GM04504 (cell line): ENCODE data around the gene ARHGEF38.

Experiments
- DNase-seq: peaks from one replicate; pipeline ENCODE4 v3.0.0-alpha.2; 2012; ENCODE audit warnings: low read depth

ARHGEF38 gene, protein sequence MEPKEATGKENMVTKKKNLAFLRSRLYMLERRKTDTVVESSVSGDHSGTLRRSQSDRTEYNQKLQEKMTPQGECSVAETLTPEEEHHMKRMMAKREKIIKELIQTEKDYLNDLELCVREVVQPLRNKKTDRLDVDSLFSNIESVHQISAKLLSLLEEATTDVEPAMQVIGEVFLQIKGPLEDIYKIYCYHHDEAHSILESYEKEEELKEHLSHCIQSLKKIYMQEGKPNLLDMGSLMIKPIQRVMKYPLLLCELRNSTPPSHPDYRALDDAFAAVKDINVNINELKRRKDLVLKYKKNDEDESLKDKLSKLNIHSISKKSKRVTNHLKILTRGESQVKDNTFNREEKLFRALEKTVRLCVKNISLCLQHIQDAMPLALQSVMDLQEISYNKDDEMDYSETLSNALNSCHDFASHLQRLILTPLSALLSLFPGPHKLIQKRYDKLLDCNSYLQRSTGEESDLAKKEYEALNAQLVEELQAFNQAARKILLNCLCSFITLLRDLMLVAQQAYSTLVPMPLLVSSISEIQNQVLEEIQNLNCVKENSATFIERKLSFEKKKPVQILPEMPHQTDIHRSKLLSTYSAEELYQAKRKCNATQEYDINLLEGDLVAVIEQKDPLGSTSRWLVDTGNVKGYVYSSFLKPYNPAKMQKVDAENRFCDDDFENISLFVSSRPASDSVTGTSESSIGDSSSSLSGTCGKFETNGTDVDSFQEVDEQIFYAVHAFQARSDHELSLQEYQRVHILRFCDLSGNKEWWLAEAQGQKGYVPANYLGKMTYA

DNA sequence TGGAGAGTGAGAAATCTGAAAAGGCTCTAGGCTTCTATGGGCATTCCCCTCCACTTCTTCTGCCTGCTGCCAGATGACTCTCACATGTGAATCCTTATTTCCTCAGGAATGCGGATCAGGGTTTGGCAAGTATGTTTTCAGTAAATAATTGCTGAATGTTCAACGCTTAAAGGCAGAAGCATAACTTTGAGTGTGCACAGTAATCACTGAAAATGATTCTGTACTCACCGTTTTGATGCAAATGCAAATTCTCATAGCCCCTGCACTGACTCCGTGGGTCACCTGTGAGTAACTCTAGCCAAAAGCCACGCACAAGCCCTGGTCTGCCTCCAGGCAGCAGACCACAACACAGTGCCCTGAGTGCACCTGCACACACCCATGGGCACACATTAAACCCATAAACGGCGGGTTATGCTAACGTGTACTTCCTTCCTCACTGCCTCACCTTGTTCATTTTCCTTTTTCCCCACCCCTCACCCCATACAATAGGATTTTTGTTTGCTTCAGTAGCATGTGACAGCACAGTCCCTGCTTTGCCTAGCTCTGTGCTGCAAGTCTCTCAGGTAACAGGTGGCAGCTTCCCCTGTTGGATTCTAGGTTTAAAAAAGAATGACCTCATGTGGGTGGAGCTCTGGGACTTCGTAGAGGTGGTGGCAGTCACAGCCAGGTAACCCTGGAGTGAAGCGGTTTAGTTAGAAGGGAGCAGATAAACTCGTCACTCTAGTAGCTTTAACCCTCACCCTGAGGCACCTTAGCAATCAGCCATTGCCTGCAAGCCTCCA lies at the start of gene ARHGEF38:
TSS of gene ARHGEF38 (plus strand) at position 656 of the 782 bp plus-strand sequence. CDS start 146 bp downstream, outside the sequence.
- peak; percentile 1 for DNase-seq

DNA sequence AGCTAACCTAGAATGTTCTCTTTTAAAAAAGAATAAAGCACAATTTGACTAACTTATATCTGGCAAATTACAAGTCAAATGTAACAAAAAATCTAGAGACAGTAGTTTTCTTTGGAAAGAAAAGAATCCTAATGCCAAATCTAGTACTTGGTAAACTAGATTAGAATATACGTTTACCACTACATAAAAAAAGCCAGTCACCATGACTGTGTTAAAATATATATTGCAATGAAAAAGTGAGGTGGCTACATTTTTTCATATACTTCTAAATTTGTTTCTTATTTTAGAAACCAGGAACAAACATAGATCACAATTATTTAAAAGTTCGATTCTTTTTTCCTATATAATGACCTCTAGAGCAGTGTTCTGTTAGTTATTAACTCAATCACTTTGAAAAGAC lies 48.9 kb upstream of the ARHGEF38 start:
- DNase-seq = no peak

DNA sequence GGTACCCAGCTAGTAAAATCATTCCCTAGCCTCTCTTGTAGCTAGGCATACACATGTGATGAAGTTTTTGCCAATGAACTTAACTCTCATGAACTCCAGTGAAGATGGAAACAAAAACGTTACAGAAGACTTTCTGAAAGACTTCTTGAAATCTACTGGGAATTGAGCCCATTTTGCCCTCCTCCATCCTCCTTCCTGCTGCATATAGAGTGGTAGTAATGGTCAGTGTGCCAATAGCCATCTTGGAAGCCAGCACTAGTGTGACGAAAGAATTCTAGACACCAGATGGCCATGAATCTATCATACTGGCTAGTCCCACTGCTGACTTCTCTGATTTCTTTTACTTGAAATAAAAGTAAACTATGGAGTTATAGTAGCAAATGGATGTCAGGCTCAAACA lies 47.7 kb upstream of the ARHGEF38 start:
- no peak for DNase-seq

DNA sequence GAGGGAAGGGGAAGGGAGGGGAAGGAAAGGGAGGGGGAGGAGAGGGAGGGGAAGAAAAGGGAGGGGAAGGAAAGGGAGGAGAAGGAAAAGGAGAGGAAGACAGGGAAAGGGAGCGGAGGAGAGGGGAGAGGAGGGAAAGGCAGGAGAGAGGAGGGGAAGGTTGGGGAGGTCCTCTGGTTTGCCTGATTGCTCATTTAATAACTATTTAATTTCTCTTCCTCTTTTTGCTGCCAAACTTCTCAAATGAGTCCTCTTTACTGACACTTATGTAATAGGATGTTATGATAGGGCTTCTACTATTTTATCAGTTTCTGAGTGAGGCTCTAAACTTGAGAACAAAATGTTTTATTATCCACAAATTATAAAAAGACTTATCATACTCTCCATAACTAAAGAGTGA lies 43.1 kb upstream of the ARHGEF38 start:
- no peak for DNase-seq

DNA sequence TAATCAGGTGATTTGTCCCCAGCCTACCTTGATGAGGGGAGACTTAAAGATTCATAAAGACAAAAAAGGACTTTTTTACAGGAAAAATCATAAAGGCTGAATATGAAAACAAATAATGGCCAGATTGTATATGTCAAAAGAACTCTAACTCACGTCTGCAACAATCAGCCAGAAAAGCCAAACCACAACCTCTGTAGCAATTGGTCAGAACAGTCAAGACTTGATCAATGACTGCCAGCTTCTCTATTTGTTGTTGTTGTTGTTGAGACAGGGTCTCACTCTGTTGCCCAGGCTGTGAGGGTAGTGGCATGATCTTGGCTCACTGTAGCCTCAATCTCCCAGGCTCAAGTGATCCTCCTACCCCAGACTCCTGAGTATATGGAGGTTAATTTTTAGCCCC lies 42.7 kb upstream of the ARHGEF38 start:
- no peak for DNase-seq

DNA sequence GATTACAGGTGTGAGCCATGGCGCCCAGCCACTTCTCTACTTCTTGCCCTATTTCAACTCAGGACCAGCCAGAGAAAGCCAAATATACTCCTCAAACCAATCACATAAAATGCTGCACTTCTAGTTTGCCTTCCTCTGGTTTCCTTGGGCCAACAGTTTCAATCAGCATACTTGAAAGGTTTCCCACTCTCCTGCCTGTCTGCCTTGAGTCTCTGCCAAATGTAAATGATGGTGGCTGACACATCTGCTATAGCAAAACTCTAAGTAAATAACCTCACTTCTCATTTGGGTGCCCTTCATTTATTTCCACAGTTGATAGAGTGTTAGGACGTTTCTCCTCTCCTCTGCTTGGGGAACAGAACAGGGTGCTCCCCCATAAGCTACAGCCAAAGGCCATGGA lies 42.2 kb upstream of the ARHGEF38 start:
- no peak for DNase-seq

DNA sequence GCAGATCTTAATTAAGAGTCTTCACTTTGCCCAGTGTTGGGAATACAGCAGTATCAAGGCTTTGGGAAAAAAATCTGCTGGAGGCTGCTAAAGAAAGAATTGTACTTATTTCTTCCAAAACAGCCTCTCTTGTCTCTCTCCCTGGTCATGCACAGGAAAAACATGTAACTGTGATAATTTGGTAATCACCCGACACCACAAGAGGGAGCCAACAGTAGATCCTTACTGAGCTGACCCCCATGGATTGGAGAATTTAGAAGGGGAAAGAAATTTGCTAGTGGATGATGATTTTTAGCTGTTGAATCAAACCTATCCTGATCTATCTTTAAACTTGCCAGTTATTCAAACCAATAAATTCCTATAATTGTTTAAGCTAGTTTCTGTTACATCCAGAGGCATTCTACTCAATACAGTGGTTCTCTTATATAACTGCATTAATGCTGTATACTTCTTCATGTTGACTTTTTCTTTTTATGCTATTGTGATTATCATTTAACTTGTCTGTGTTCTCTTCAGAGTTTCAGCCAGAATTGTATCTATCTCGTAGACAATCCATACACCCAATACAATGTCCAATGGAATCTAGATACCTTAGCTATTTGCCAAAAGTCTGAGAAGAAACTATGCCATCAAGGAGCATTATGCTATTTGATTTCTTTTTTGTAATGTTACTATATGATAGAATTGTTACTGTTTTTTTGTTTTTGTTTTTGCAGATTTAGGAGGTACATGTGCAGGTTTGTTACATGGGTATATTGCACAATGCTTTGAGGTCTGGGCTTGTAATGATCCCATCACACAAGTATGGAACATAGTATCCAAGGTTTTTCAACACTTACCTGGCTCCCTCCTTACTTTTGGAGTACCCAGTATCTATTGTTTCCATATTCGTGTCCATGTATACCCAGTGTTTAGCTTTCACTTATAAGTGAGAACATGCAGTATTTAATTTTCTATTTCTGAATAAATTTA lies 31.3 kb upstream of the ARHGEF38 start:
- peak; percentile 16 for DNase-seq

DNA sequence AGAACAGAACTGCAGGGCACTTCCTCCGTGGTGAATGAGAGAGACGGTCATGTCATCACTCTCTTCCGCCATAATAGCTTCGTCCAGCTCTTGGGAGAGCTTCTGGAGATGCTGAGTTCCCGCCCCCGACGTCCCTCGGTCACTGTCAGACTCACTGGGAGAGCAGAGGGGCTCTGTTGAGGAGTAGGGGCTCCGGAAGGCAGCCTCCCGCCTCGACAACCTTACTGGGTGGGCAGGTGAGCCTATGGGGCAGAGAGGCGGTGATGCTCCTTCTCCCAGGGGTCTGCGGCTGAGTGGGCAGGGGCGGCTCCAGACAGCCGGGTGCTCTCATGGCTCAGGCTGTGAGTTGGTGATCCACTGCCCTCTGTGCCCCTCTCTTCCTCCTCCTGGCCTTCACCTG lies 25.8 kb upstream of the ARHGEF38 start:
- DNase-seq = no peak

DNA sequence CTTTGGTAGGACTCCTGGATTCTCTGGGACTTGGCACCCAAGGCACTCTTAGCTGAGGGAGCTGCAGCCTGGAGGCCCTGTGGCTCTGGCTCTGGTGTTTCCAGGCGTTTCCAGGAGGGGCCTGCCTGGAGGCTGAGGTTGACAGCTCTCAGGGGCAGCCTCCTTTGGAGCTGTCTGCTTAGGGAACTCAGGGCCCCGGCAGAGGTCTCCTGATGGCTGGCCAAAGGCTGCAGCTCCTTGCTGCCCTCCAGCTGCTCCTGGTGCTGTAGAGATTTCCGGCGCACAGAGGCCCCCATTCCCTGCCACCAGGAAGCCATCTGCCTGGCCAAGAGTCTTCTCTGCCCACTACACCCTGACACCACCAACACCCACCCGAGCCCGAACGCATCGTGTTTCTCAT lies 25.3 kb upstream of the ARHGEF38 start:
- DNase-seq = no peak

DNA sequence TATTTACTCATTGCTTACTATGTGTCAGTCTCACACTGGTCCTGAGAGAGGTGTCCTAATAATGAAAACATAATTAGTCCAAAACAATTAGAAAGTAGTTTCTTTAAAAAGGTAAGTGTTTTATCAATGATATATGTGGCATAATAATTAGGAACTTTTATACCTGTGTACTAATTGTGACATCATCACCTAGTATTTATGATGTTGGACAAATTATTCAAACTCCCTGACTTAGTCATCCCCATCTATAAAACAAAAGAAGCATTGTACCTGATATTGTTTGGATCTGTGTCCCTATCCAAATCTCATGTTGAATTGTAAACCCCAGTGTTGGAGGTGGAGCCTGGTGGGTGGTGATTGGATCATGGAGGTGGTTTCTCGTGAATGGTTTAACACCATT lies 15.8 kb upstream of the ARHGEF38 start:
- no peak for DNase-seq

DNA sequence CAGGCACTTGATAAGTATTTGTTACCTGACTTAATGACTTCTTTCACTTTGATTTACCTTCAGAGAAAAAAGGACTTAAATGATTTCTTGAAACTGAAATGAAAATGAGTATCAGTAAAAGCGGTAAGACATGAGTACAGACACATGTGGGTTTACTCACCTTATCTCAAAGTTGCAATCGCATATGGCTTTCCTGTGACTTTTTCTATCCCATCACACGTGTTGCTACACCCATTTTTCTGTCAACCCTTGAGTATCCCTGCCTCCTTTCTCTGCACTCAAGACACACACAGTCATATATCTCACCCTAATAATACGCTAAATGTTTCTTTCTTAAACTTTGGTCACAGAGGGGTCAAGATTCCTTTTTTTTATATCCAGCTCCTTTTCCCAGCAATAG lies 11.0 kb upstream of the ARHGEF38 start:
- DNase-seq = no peak

DNA sequence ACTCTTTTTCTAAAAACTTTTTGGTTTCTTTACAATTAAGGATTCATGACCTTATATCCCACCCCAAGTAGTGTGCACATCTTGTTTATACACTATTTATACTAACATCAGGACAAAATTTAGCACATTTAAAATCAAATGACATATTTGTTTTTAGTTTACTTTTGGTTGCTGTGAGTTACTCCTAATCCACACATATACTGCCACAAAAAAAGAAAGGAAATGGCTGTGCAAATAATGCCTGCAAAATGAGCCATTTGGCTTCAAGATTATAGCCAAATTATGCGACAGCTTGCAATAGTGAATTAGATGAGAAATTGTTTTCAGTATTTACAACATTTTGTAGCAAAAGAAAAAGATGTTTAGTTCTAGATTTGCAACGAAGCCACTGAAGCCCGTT lies 10.4 kb upstream of the ARHGEF38 start:
- DNase-seq = no peak

DNA sequence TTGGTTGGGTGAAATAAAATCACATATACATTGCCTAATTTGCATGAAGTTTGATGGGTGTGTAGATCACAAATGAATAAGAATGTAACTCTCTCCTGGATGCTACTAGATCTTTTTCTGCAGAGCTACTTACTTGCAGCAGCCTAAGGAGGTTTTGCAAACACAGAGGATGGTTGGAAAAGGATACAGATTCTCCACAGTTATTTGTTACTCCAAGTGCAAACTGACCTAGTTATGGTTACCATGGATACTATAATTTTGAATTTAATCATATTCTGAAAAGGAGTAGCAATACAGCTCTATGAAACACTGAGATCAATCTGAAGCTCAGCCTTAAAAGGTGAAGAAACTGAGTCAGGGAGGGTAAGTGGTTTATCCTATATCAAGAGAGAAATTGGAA lies 9.1 kb upstream of the ARHGEF38 start:
- DNase-seq = no peak

DNA sequence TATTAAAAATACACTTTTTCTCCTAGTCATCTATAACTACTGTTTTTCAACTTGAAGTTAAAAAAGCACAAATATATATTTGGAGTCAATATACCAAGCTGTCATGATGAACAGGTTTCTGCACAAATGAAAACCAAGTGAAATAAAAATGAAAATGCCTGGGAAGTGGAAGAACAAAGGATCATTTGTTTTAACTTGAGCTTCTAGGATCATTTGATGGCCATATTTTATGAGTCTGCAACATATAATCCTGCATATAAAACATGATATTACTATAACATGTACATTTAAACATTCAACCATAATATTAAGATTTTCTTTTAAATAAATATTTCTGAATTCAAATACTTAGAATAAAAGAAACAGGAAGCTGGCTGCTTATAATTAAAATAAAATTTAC lies 8.5 kb upstream of the ARHGEF38 start:
- DNase-seq = no peak

DNA sequence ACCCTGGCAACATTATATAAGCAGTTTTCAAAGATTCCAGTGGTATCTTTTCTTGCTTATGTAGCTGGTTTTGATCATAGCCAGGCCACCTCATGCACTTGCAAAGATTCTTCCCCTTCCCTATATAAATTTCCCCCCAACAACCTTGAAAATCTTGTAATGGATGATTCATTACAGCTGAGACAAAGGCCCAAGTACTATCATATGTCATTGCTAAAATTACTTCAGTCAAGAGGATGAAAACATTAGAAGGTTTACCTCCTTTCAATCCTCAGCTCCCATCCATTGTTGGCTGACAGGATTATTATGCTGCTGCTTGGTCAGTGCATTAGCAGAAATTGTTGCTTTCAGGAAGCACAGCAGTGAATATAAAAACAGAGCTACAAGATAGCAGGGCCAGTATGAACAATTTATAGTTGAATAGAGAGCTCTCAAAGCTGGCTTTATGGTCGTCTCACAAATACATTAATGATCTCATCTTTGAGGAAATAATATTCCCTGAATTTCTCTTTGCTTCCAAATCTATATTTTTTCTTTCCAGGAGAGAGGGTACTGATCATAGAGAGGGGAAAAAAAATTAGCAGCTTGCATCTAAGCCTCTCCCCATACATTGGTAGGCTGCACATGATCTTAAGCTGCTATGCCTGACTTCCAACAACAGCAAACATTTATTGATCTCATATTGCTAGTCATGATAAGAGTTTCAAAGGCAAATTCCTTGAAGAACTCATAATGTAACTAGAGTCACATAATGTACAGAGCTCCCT lies 7.7 kb upstream of the ARHGEF38 start:
- DNase-seq = no peak

DNA sequence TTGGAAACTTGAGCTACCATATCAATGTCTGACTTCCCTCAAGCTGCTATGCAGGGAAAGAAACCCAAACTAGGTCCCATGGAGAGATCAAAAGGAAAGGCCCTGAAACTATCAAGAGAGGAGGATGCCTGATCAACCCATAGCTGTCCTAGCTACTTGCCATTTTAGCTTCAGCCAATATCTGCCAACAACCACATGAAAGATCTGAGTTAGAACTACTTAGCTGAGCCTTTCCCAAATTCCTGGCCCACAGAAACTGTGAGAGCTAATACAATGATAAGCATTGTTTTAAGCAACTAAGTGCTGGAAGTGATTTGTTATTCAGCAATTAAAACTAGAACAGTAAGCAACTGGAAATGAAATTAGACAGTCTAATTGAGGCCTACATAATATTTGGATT lies 6.3 kb upstream of the ARHGEF38 start:
- DNase-seq = no peak

DNA sequence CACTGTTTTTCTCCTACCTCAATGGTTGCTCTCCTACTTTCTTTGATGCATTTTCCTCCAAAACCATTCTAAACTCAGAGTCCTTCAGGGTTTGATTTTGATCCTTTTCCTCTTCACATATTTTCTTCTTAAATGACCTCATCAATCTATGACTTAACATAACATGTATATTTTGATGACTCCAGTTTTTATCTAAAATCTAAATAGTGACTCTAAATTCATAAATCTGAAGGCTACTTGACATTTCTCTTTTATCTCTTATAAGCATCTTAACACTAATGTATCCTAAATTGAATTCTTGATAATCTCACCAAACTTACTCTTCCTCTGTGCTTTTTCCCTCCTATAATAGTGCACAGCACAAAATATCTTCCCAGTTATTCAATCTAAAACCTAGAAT lies 4.7 kb upstream of the ARHGEF38 start:
- no peak for DNase-seq

DNA sequence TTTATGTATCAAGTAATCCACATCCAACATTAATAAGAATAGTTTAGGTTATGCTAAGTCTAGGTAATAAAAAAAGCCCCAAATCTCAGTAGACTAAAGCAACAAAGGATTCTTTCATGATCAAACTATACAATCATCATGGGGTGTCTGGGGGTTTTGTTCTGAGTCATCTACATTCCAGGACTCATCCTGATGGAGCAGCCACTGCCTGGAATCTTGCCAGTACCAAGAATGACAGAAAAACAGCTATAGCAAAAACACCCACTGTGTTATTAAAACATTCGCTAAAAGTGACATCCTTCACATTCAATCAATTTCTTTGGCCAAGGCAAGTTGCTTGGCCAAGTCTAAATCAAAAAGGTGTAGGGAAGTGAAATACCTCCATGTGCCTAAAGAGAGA lies 3.9 kb upstream of the ARHGEF38 start:
- DNase-seq = no peak

DNA sequence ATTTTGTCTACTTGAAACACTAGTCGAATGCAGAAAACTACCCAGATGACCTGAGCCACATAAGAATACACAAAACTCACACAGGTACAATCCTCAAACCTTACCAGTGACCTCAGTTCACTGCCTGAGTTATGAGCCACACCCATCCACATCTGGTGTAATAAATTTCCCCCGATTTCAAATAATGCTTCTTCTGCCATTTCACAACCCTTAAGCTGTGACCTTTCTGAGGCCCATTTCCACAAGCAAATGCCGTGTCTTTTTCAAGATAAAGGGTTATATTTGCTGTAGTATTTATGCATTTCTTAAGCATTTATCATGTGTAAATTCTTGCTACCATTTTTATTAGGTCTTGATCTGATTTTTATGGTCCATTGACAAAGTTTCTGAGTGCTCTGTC lies 1.8 kb upstream of the ARHGEF38 start:
- DNase-seq = no peak

DNA sequence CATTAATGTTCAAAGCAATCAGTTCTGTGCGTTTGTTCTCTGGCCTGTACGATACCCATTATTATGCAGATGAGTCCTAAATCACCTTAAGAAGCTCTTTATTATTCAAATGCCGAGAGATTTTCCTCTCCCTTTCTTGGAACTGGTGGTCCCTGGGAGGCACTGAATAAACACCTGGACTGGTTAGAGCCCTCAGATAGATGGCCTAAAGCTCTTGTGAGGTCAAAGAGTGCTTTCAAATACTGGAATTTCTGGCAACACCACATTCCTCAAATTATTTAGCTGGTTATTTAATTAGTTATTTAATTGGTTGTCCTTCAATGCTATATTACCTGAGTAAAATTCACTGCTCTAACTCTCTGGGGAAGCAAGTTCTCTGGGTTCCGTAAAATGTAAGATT lies 3.0 kb downstream of the ARHGEF38 start:
- no peak for DNase-seq

DNA sequence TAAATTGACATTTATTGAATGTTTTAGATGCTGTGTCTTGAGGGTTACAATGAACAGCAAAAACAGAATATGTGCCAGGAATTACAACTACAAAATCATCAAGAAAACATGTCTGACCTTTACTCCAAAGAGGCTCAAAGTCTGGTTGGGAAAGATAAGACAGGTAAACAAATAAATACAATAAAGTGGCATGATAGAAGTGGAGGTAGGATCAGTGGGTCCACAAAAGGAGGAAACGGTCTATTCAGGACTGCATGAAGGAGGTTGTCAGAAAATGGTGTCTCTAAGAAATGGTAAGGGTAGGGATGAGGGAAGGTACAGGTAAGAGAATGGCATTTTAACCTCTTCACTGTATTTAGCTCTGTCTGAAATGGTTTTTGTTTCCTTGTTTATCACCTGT lies 3.8 kb downstream of the ARHGEF38 start:
- DNase-seq = no peak
